ENCODE results near the gene SPATA20. TPM values are rescaled to one million over a fixed set of nuclear protein-coding genes. Genes with fewer than 3 reads are reported as not detected.
A peak's percentile ranks its signal among the peaks of the same experiment; 100 is the strongest.

Gene SPATA20
- total and polyA plus RNA-seq, 2 of the 13 experiments (the other 11 are each of a cell fraction or from before 2014, with no cell fraction given): 36.1 to 64.8 TPM

DNA sequence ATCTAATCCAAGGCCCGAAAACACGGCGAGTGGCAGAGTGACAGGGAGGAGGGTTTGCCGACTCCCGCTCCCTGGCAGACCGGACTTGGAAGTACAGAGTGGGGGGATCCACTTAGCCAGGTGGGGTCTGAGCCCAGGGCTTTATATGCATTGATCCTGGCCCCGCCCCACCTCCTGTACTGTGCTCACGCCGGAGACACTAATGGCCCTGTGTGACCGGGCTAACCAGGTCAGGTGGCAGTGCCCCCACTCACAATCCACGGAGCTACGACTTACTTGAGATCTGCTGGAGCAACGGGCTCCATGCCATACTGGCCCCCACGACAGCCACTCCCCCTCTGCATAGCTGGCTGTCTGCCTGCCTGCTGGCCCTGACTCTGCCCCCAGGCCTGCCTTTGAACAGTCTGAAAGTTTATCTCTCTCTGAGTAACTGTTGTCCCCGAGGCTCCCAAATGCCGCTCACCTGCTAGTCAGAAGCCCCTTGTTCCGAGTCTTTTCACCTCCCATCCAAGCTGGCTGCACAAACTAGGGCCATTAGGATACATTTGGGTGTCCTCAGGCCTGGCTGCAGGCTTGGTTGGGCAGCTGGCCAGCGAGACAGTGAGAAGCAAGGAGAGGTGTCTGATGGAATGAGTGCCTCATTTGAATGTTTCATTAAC, 41.5 kb downstream of the SPATA20 start:
- in situ Hi-C loops (cut with HindIII; ENCODE audit: extremely low pct_ligation_motif_present, low pct_unique_long_range_greater_than_20kb) (no loop called here), intact Hi-C loops (cut with micrococcal nuclease; ENCODE audit: unreplicated experiment) (no loop called here)
- Histone ChIP-seq H3K36me3 (replicated peaks in 1 of 2; ENCODE audit: control insufficient read depth in 1 of 2, insufficient read depth in 2 of 2, low read length in 2 of 2) (no peaks in the 10 kb centered on the region), H3K9ac (ENCODE audit: insufficient read depth, low read depth, low read length) (no peak overlapping the region), H2AFZ (ENCODE audit: low read length) (no peak overlapping the region), H3K27ac (ENCODE audit: extremely low read length, insufficient read depth, low read length) (no peak overlapping the region), H3K4me1 (ENCODE audit: insufficient read depth, low read length) (peaks cover 27% of the 10 kb centered on the region), H3K9me3 (ENCODE audit: low read length) (no peaks in the 10 kb centered on the region), H3K79me2 (ENCODE audit: insufficient read depth, low read length) (no peaks in the 10 kb centered on the region), H3K27me3 (ENCODE audit: control insufficient read depth in 1 of 2, insufficient read depth in 2 of 2, low read length in 2 of 2) (peaks cover 41 to 97% of the 10 kb centered on the region in 2 experiments), H4K20me1 (ENCODE audit: insufficient read depth, low read length) (no peaks in the 10 kb centered on the region; the same call in 1 of the 2 replicates), H3K4me3 (replicated peaks in 1 of 3; ENCODE audit: insufficient read depth in 1 of 3, low read depth in 2 of 3, low read length in 3 of 3) (no peak overlapping the region; a peak in 1 of 6 replicates), H3K4me2 (ENCODE audit: low read depth, low read length) (no peak overlapping the region)
- ATAC-seq (peak; percentile 10; the same call in 1 of the 3 replicates), DNase-seq (ENCODE audit: low spot score) (no peak), FAIRE-seq (no peak)
- ChIA-PET POLR2A (no interaction called here), CTCF (ENCODE audit: low intra/inter-chr PET ratio, low total read pairs) (no interaction called here)
- no TSS peak for BruUV-seq (replicated peaks)
- TF ChIP-seq SKIL (CRISPR knock-in tag; IDR thresholded peaks at IDR 0.05; ENCODE audit: borderline replicate concordance): no peak
- TF ChIP-seq KMT2B (CRISPR knock-in tag; IDR thresholded peaks at IDR 0.05): no peak
- TF ChIP-seq ZNF335 (CRISPR knock-in tag; IDR thresholded peaks at IDR 0.05): peak; percentile 80
- 14% methylated on average over 9 of the region's 18 CpGs for WGBS (ENCODE audit: low lambda C conversion rate)

- Histone ChIP-seq H3K4me1 (ENCODE audit: insufficient read depth, low read length) (peaks cover 29% of the 10 kb centered on the region), H2AFZ (ENCODE audit: low read length) (no peak overlapping the region), H4K20me1 (ENCODE audit: insufficient read depth, low read length) (no peaks in the 10 kb centered on the region; the same call in 1 of the 2 replicates), H3K27me3 (ENCODE audit: control insufficient read depth in 1 of 2, insufficient read depth in 2 of 2, low read length in 2 of 2) (peaks cover 43 to 97% of the 10 kb centered on the region in 2 experiments; a peak in 4 of 5 replicates), H3K36me3 (replicated peaks in 1 of 2; ENCODE audit: control insufficient read depth in 1 of 2, insufficient read depth in 2 of 2, low read length in 2 of 2) (no peaks in the 10 kb centered on the region), H3K4me2 (ENCODE audit: low read depth, low read length) (no peak overlapping the region), H3K79me2 (ENCODE audit: insufficient read depth, low read length) (no peaks in the 10 kb centered on the region), H3K27ac (ENCODE audit: extremely low read length, insufficient read depth, low read length) (no peak overlapping the region), H3K9me3 (ENCODE audit: low read length) (no peaks in the 10 kb centered on the region), H3K4me3 (replicated peaks in 1 of 3; ENCODE audit: insufficient read depth in 1 of 3, low read depth in 2 of 3, low read length in 3 of 3) (no peak overlapping the region), H3K9ac (ENCODE audit: insufficient read depth, low read depth, low read length) (no peak overlapping the region)
- ChIA-PET POLR2A (no interaction called here), CTCF (ENCODE audit: low intra/inter-chr PET ratio, low total read pairs) (no interaction called here)
- FAIRE-seq: no peak
- ATAC-seq: no peak
- BruUV-seq (replicated peaks): no TSS peak
- WGBS (ENCODE audit: low lambda C conversion rate): 9% methylated on average over 10 of the region's 10 CpGs
- DNase-seq (ENCODE audit: low spot score): no peak
- in situ Hi-C loops (cut with HindIII; ENCODE audit: extremely low pct_ligation_motif_present, low pct_unique_long_range_greater_than_20kb): no loop called here
- no peak for TF ChIP-seq HDAC1 (CRISPR knock-in tag; IDR thresholded peaks at IDR 0.05)
- TF ChIP-seq, protein P1, sequence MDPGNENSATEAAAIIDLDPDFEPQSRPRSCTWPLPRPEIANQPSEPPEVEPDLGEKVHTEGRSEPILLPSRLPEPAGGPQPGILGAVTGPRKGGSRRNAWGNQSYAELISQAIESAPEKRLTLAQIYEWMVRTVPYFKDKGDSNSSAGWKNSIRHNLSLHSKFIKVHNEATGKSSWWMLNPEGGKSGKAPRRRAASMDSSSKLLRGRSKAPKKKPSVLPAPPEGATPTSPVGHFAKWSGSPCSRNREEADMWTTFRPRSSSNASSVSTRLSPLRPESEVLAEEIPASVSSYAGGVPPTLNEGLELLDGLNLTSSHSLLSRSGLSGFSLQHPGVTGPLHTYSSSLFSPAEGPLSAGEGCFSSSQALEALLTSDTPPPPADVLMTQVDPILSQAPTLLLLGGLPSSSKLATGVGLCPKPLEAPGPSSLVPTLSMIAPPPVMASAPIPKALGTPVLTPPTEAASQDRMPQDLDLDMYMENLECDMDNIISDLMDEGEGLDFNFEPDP (CRISPR knock-in tag; conservative IDR thresholded peaks at IDR 0.05): 0 out of 2 replicates have a peak, but pooled peaks have one; percentile 51
- intact Hi-C loops (cut with micrococcal nuclease; ENCODE audit: unreplicated experiment): no loop called here
Observed at GRCh38 chr17:50589095-50589705, 42.2 kb downstream of the SPATA20 start.

All from HepG2 (cell line).